ENCODE measurements around the gene HHIPL1. TPM values are rescaled to one million over a fixed set of nuclear protein-coding genes. Genes with fewer than 3 reads are reported as not detected.

The HHIPL1 gene
- total and polyA plus RNA-seq, 4 donors = 0.31 to 4.0 (median 1.1) TPM

GRCh38 chr14:99691111-99691885 lies 46.4 kb downstream of the HHIPL1 start:
- no peak for DNase-seq
- WGBS, 2 donors = 85 to 93% methylated on average over 13 of the region's 13 CpGs

GRCh38 chr14:99693918-99694317 lies 49.0 kb downstream of the HHIPL1 start:
- Histone ChIP-seq H3K9ac (ENCODE audit: insufficient read depth in 1 of 2, low read length in 2 of 2) (no peak overlapping the region), H3K9me3 (ENCODE audit: control insufficient read depth in 4 of 4, insufficient read depth in 3 of 4, low read length in 3 of 4) (no peaks in the 10 kb centered on the region), H3K4me3 (no peak overlapping the region), H3K4me1 (ENCODE audit: control insufficient read depth in 5 of 5, insufficient read depth in 5 of 5, low read length in 5 of 5) (peaks cover 0 to 6% (median 0%) of the 10 kb centered on the region in 5 donors), H3K27ac (ENCODE audit: low read depth in 1 of 2, low read length in 1 of 2) (no peak overlapping the region), H3K36me3 (ENCODE audit: control insufficient read depth in 4 of 4, insufficient read depth in 4 of 4, low read length in 4 of 4) (no peaks in the 10 kb centered on the region), H3K27me3 (ENCODE audit: control insufficient read depth in 3 of 3, insufficient read depth in 3 of 3, low read length in 2 of 3) (no peaks in the 10 kb centered on the region)
- TF ChIP-seq CTCF (IDR thresholded peaks at IDR 0.05; ENCODE audit: control extremely low read depth, extremely low read depth) = no peak
- DNase-seq (no peak), ATAC-seq (ENCODE audit: insufficient read depth, low FRiP score) (no peak)
- WGBS, 2 donors = 81 to 91% methylated on average over 3 of the region's 3 CpGs

More at GRCh38 chr14:99691111-99691885, 46.4 kb downstream of the HHIPL1 start:
- ATAC-seq (ENCODE audit: insufficient read depth, low FRiP score) = no peak
- H3K4me3 ChIP-seq = no peak overlapping the region
- H3K36me3 ChIP-seq (ENCODE audit: control insufficient read depth in 4 of 4, insufficient read depth in 4 of 4, low read length in 4 of 4) = no peaks in the 10 kb centered on the region
- no peak for TF ChIP-seq CTCF (IDR thresholded peaks at IDR 0.05; ENCODE audit: control extremely low read depth, extremely low read depth)
- H3K9me3 ChIP-seq (ENCODE audit: control insufficient read depth in 4 of 4, insufficient read depth in 3 of 4, low read length in 3 of 4) = no peaks in the 10 kb centered on the region
- H3K27ac ChIP-seq (ENCODE audit: low read depth in 1 of 2, low read length in 1 of 2) = no peak overlapping the region
- no peak overlapping the region for H3K9ac ChIP-seq (ENCODE audit: insufficient read depth in 1 of 2, low read length in 2 of 2)
- H3K4me1 ChIP-seq (ENCODE audit: control insufficient read depth in 5 of 5, insufficient read depth in 5 of 5, low read length in 5 of 5) = peaks cover 0 to 6% (median 0%) of the 10 kb centered on the region in 5 donors
- H3K27me3 ChIP-seq (ENCODE audit: control insufficient read depth in 3 of 3, insufficient read depth in 3 of 3, low read length in 2 of 3) = no peaks in the 10 kb centered on the region

- no peak for DNase-seq
- H3K4me3 ChIP-seq = no peak overlapping the region
- peaks cover 0 to 5% (median 0%) of the 10 kb centered on the region in 5 donors for H3K4me1 ChIP-seq (ENCODE audit: control insufficient read depth in 5 of 5, insufficient read depth in 5 of 5, low read length in 5 of 5)
- no peak overlapping the region for H3K9ac ChIP-seq (ENCODE audit: insufficient read depth in 1 of 2, low read length in 2 of 2)
- H3K9me3 ChIP-seq (ENCODE audit: control insufficient read depth in 4 of 4, insufficient read depth in 3 of 4, low read length in 3 of 4) = no peaks in the 10 kb centered on the region
- 90 to 91% methylated on average over 4 of the region's 4 CpGs for WGBS, 2 donors
- H3K36me3 ChIP-seq (ENCODE audit: control insufficient read depth in 4 of 4, insufficient read depth in 4 of 4, low read length in 4 of 4) = no peaks in the 10 kb centered on the region
- no peaks in the 10 kb centered on the region for H3K27me3 ChIP-seq (ENCODE audit: control insufficient read depth in 3 of 3, insufficient read depth in 3 of 3, low read length in 2 of 3)
- H3K27ac ChIP-seq (ENCODE audit: low read depth in 1 of 2, low read length in 1 of 2) = no peak overlapping the region
- TF ChIP-seq CTCF (IDR thresholded peaks at IDR 0.05; ENCODE audit: control extremely low read depth, extremely low read depth) = no peak
- ATAC-seq (ENCODE audit: insufficient read depth, low FRiP score) = no peak
These were observed 52.0 kb downstream of the HHIPL1 start for GRCh38 chr14:99696929-99697328.
